ENCODE results near the gene SND1.

- no peak for TF ChIP-seq CTCF (IDR thresholded peaks at IDR 0.05; ENCODE audit: low read depth, low read length, poor library complexity, severe bottlenecking)
- no peak for TF ChIP-seq EZH2phosphoT487 (IDR thresholded peaks at IDR 0.05; ENCODE audit: borderline replicate concordance, low read length)
Measured at GRCh38 chr7:128024151-128024550, 372.2 kb downstream of the SND1 start.
